NCI-H146 (cell line): ENCODE data around the gene OR7C1.
"Not testable (repeated sequence)": the region's sequence is repeated elsewhere in the genome, so short reads cannot be mapped to it uniquely, and the experiment has no call there.

ENCODE experiments used
- DNase-seq: peaks from one replicate; lab custom pipeline; 2025; lab: John Stamatoyannopoulos, UW

Gene OR7C1

GRCh38 chr19:14765403-14765802 lies 69.6 kb downstream of the OR7C1 start:
- not testable (repeated sequence) for DNase-seq

DNA sequence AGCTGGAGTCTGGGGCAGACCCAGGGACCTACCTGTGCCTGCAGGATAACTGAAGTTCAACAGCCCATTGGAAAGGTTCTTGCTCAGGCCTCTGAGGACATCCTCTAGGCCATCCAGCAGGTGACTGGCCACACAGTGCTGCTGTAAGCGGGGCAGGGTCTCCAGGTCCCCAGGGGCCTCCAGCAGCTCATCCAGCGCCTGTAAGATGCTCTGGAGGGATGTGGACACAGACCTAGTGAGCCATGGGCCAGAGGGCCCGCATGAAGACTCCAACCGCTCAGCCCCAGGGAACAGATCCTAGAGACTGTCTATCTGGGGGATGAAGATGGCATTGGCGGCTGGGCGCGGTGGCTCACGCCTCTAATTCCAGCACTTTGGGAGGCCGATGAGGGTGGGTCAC lies 70.6 kb downstream of the OR7C1 start:
- no peak for DNase-seq

GRCh38 chr19:14763497-14764145 lies 71.4 kb downstream of the OR7C1 start:
- no peak for DNase-seq

DNA sequence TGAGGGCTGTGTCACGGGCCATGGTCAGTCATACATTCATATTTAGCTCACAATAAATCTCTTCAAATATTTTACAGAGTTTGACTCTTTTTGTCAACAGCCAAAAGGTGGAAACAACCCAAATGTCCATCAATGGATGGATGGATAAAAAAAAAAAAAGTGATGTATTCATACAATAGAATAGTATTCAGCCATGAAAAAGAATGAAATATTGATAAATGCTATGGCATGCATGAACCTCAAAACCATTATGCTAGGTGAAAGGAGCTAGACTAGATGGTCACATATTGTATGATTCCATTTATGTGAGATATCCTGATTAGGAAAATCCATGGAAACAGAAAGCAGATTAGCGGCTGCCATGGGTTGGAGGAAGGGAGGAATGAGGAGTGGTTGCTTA lies 72.9 kb downstream of the OR7C1 start:
- DNase-seq, result no peak

DNA sequence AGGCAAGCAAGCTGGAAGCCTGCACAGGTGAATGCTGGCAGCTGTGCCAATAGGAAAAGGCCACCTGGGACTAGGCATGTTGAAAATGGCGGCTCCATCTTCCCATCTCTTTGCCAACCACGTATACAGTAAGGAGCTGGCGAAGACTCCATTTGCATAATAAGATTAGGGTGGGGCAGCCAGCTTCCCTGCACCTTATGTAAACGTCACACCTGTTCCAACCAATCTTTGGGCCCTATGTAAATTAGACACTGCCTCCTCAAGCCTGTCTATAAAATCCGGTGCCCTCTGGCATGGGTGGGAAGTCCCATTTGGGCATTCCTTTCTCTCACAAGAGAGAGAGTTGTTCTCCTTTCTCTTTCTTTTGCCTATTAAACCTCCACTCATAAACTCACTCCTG lies 73.4 kb downstream of the OR7C1 start:
- peak; percentile 43 for DNase-seq

DNA sequence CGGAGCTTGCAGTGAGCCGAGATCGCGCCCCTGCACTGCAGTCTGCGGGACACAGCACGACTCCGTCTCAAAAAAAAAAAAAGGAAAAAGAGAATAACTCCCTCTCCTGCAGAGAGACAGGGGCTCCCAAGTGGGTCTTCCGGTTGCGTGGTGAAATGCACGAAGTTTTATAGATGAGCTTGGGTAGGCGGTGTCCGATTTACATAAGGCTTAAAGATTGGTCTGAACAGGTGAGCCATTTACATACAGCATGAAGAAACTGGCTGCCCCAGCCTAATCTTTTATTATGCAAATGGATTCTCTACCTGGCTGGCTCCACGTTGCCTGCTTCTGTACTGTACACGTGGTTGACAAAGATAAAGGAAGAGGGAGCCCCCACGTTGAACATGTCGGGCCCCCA lies 76.2 kb downstream of the OR7C1 start:
- DNase-seq, result peak; percentile 94

- DNase-seq, result no peak
These were observed 86.4 kb downstream of the OR7C1 start for GRCh38 chr19:14748601-14749000.
